Muscle layer of colon (tissue), 2 donors: ENCODE data around the gene APOA4.
A peak's percentile ranks its signal among the peaks of the same experiment; 100 is the strongest.

Experiments
- H3K27ac ChIP-seq: one replicate; pipeline ENCODE4 v1.7.0; 2013; ENCODE audit warnings: low read depth, mild to moderate bottlenecking, low read length, moderate library complexity
- H3K27me3 ChIP-seq, 2 donors: one replicate each; pipeline ENCODE4 v1.7.0; 2013; ENCODE audit warnings: low read length in 2 of 2, mild to moderate bottlenecking in 2 of 2; ENCODE audit not compliant: insufficient read depth in 2 of 2, control insufficient read depth in 1 of 2
- H3K36me3 ChIP-seq: one replicate; pipeline ENCODE4 v1.7.0; 2013; ENCODE audit warnings: mild to moderate bottlenecking, low read length; ENCODE audit not compliant: insufficient read depth
- H3K4me1 ChIP-seq: one replicate; pipeline ENCODE4 v1.7.0; 2013; ENCODE audit warnings: mild to moderate bottlenecking, low read length; ENCODE audit not compliant: insufficient read depth
- H3K4me3 ChIP-seq, 2 donors: one replicate each; pipeline ENCODE4 v1.7.0; 2013; ENCODE audit warnings: low read length in 2 of 2, low read depth in 1 of 2, mild to moderate bottlenecking in 1 of 2, moderate library complexity in 1 of 2
- H3K9ac ChIP-seq: one replicate; pipeline ENCODE4 v1.7.0; 2013; ENCODE audit warnings: low read length
- H3K9me3 ChIP-seq: one replicate; pipeline ENCODE4 v1.7.0; 2013; ENCODE audit warnings: mild to moderate bottlenecking, low read length
- donor health status: abdominal sarcoma.
- donor health status: Adenocarcinoma of cecum.

APOA4 gene

GRCh38 chr11:116786326-116786725 is 36.8 kb downstream of the APOA4 start:
- no peak overlapping the region for H3K4me3 ChIP-seq
- no peak overlapping the region for H3K9ac ChIP-seq
- peaks cover 45% of the 10 kb centered on the region for H3K36me3 ChIP-seq

GRCh38 chr11:116782728-116783127 is 40.4 kb downstream of the APOA4 start:
- peaks cover 70% of the 10 kb centered on the region for H3K36me3 ChIP-seq
- peaks cover 13% of the 10 kb centered on the region for H3K4me1 ChIP-seq
- no peak overlapping the region for H3K9ac ChIP-seq
- no peaks in the 10 kb centered on the region for H3K9me3 ChIP-seq
- H3K27me3 ChIP-seq = no peaks in the 10 kb centered on the region
- no peak overlapping the region for H3K27ac ChIP-seq
- no peak overlapping the region for H3K4me3 ChIP-seq

More at GRCh38 chr11:116786326-116786725, 36.8 kb downstream of the APOA4 start:
- Histone ChIP-seq H3K9me3 (no peaks in the 10 kb centered on the region), H3K27ac (no peak overlapping the region), H3K27me3 (no peaks in the 10 kb centered on the region), H3K4me1 (peaks cover 20% of the 10 kb centered on the region)

GRCh38 chr11:116778556-116778955 is 44.5 kb downstream of the APOA4 start:
- peaks cover 3% of the 10 kb centered on the region for H3K4me1 ChIP-seq
- no peaks in the 10 kb centered on the region for H3K27me3 ChIP-seq
- H3K9ac ChIP-seq = no peak overlapping the region
- no peaks in the 10 kb centered on the region for H3K9me3 ChIP-seq
- H3K36me3 ChIP-seq = peaks cover 50% of the 10 kb centered on the region
- no peak overlapping the region for H3K27ac ChIP-seq
- H3K4me3 ChIP-seq = no peak overlapping the region

GRCh38 chr11:116777056-116777455 is 46.0 kb downstream of the APOA4 start:
- Histone ChIP-seq H3K36me3 (peaks cover 37% of the 10 kb centered on the region), H3K27ac (no peak overlapping the region), H3K9me3 (no peaks in the 10 kb centered on the region), H3K4me3 (no peak overlapping the region), H3K4me1 (peaks cover 9% of the 10 kb centered on the region), H3K27me3 (no peaks in the 10 kb centered on the region), H3K9ac (no peak overlapping the region)

GRCh38 chr11:116776522-116776984 is 46.6 kb downstream of the APOA4 start:
- peaks cover 14% of the 10 kb centered on the region for H3K4me1 ChIP-seq
- H3K27ac ChIP-seq = no peak overlapping the region
- H3K9me3 ChIP-seq = no peaks in the 10 kb centered on the region
- H3K9ac ChIP-seq = no peak overlapping the region
- peaks cover 34% of the 10 kb centered on the region for H3K36me3 ChIP-seq
- no peaks in the 10 kb centered on the region for H3K27me3 ChIP-seq
- no peak overlapping the region for H3K4me3 ChIP-seq

GRCh38 chr11:116775975-116776374 is 47.1 kb downstream of the APOA4 start:
- H3K9me3 ChIP-seq = no peaks in the 10 kb centered on the region
- H3K9ac ChIP-seq = no peak overlapping the region
- peaks cover 19% of the 10 kb centered on the region for H3K4me1 ChIP-seq
- H3K4me3 ChIP-seq = no peak overlapping the region
- H3K27me3 ChIP-seq = no peaks in the 10 kb centered on the region
- no peak overlapping the region for H3K27ac ChIP-seq
- H3K36me3 ChIP-seq = peaks cover 34% of the 10 kb centered on the region

- Histone ChIP-seq H3K27me3 (no peaks in the 10 kb centered on the region), H3K27ac (no peak overlapping the region), H3K9ac (no peak overlapping the region), H3K9me3 (no peaks in the 10 kb centered on the region), H3K4me3 (no peak overlapping the region), H3K4me1 (peaks cover 23% of the 10 kb centered on the region), H3K36me3 (peaks cover 28% of the 10 kb centered on the region)
These were observed 48.4 kb downstream of the APOA4 start for GRCh38 chr11:116774661-116775060.

- Histone ChIP-seq H3K27me3 (no peaks in the 10 kb centered on the region), H3K4me1 (peaks cover 23% of the 10 kb centered on the region), H3K27ac (peak overlapping the region; percentile 49), H3K36me3 (peaks cover 16% of the 10 kb centered on the region), H3K4me3 (peak overlapping the region; percentile 49 to 80), H3K9ac (peak overlapping the region; percentile 30), H3K9me3 (no peaks in the 10 kb centered on the region)
These were observed 49.7 kb downstream of the APOA4 start for GRCh38 chr11:116773203-116774097.

GRCh38 chr11:116772443-116773202 is 50.5 kb downstream of the APOA4 start, which contains the start of gene BUD13:
TSS of gene BUD13 (minus strand) at chr11:116772987. CDS start at chr11:116772964, 23 bp downstream.
- peaks cover 23% of the 10 kb centered on the region for H3K4me1 ChIP-seq
- peak within 1 kb of the TSS; percentile 94 for H3K27ac ChIP-seq
- H3K27me3 ChIP-seq = no peaks in the 10 kb centered on the region
- no peaks in the 10 kb centered on the region for H3K9me3 ChIP-seq
- H3K9ac ChIP-seq = peak within 1 kb of the TSS; percentile 74
- H3K4me3 ChIP-seq = peak within 1 kb of the TSS; percentile 80 to 93
- peaks cover 8% of the 10 kb centered on the region for H3K36me3 ChIP-seq

- Histone ChIP-seq H3K9ac (peak overlapping the region; percentile 74), H3K36me3 (peaks cover 6% of the 10 kb centered on the region), H3K9me3 (no peaks in the 10 kb centered on the region), H3K27ac (no peak overlapping the region), H3K4me1 (peaks cover 23% of the 10 kb centered on the region), H3K27me3 (no peaks in the 10 kb centered on the region), H3K4me3 (peak overlapping the region; percentile 80 to 93)
These were observed 51.2 kb downstream of the APOA4 start for GRCh38 chr11:116771935-116772334.
